ENCODE data around the gene LAMA4.

Gene LAMA4

GRCh38 chr6:112214739-112215269 lies 39.6 kb downstream of the LAMA4 start:
- H3K4me3 ChIP-seq (ENCODE audit: low read length): no peak overlapping the region
- TF ChIP-seq, protein P1, sequence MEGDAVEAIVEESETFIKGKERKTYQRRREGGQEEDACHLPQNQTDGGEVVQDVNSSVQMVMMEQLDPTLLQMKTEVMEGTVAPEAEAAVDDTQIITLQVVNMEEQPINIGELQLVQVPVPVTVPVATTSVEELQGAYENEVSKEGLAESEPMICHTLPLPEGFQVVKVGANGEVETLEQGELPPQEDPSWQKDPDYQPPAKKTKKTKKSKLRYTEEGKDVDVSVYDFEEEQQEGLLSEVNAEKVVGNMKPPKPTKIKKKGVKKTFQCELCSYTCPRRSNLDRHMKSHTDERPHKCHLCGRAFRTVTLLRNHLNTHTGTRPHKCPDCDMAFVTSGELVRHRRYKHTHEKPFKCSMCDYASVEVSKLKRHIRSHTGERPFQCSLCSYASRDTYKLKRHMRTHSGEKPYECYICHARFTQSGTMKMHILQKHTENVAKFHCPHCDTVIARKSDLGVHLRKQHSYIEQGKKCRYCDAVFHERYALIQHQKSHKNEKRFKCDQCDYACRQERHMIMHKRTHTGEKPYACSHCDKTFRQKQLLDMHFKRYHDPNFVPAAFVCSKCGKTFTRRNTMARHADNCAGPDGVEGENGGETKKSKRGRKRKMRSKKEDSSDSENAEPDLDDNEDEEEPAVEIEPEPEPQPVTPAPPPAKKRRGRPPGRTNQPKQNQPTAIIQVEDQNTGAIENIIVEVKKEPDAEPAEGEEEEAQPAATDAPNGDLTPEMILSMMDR (IDR thresholded peaks at IDR 0.05; ENCODE audit: insufficient read depth, low read depth, low read length, missing control alignments): no peak
- no peak for DNase-seq (ENCODE audit: low read depth)

GRCh38 chr6:112210852-112211251 lies 43.5 kb downstream of the LAMA4 start:
- no peak overlapping the region for H3K4me3 ChIP-seq (ENCODE audit: low read length)
- TF ChIP-seq, protein P1 (IDR thresholded peaks at IDR 0.05; ENCODE audit: insufficient read depth, low read depth, low read length, missing control alignments): no peak
- DNase-seq (ENCODE audit: low read depth): no peak

DNA sequence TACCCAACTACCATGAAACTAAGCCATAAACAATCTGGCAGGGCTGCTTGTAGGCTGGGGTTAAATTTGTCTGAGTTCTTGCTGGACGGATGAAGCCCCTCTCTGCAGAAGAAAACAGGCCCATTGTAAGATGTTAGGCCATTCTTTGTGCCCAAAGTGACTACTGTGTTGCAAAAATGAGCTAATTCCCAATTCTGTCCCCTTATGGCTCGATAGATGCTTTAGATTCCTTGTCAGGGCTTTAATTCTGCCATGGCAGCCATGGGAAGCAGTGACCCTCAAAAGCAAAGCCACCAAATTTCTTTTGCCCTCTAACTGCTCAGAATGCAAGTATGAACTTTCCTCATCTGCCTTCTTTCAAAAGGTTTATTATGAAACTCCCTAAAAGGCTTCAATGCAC lies 45.2 kb downstream of the LAMA4 start:
- no peak overlapping the region for H3K4me3 ChIP-seq (ENCODE audit: low read length)
- TF ChIP-seq, protein P1 (IDR thresholded peaks at IDR 0.05; ENCODE audit: insufficient read depth, low read depth, low read length, missing control alignments): no peak
- DNase-seq (ENCODE audit: low read depth): no peak

- DNase-seq (ENCODE audit: low read depth): no peak
- TF ChIP-seq, protein P1 (IDR thresholded peaks at IDR 0.05; ENCODE audit: insufficient read depth, low read depth, low read length, missing control alignments): no peak
- no peak overlapping the region for H3K4me3 ChIP-seq (ENCODE audit: low read length)
These were observed 46.6 kb downstream of the LAMA4 start for GRCh38 chr6:112207776-112208175.

- H3K4me3 ChIP-seq (ENCODE audit: low read length): no peak overlapping the region
- no peak for DNase-seq (ENCODE audit: low read depth)
- TF ChIP-seq, protein P1 (IDR thresholded peaks at IDR 0.05; ENCODE audit: insufficient read depth, low read depth, low read length, missing control alignments): no peak
These were observed 47.2 kb downstream of the LAMA4 start for GRCh38 chr6:112207131-112207530.

GRCh38 chr6:112206110-112206458 lies 48.3 kb downstream of the LAMA4 start:
- H3K4me3 ChIP-seq (ENCODE audit: low read length): no peak overlapping the region
- TF ChIP-seq, protein P1 (IDR thresholded peaks at IDR 0.05; ENCODE audit: insufficient read depth, low read depth, low read length, missing control alignments): no peak
- no peak for DNase-seq (ENCODE audit: low read depth)

- TF ChIP-seq, protein P1 (IDR thresholded peaks at IDR 0.05; ENCODE audit: insufficient read depth, low read depth, low read length, missing control alignments): no peak
- no peak overlapping the region for H3K4me3 ChIP-seq (ENCODE audit: low read length)
- DNase-seq (ENCODE audit: low read depth): peak; percentile 55
These were observed 48.8 kb downstream of the LAMA4 start for GRCh38 chr6:112205427-112206109.

Measured in epithelial cell of esophagus (primary cell).